HG03469 (cell line): Measurements from ENCODE around the gene ACTG2.

Source experiments
- ATAC-seq: cut with Tn5 transposase; IDR thresholded peaks from one replicate; pipeline ENCODE4 v1.9.1; 2021; ENCODE audit warnings: mild to moderate bottlenecking, moderate library complexity, moderate number of reproducible peaks; ENCODE audit not compliant: unreplicated experiment

Gene ACTG2

DNA sequence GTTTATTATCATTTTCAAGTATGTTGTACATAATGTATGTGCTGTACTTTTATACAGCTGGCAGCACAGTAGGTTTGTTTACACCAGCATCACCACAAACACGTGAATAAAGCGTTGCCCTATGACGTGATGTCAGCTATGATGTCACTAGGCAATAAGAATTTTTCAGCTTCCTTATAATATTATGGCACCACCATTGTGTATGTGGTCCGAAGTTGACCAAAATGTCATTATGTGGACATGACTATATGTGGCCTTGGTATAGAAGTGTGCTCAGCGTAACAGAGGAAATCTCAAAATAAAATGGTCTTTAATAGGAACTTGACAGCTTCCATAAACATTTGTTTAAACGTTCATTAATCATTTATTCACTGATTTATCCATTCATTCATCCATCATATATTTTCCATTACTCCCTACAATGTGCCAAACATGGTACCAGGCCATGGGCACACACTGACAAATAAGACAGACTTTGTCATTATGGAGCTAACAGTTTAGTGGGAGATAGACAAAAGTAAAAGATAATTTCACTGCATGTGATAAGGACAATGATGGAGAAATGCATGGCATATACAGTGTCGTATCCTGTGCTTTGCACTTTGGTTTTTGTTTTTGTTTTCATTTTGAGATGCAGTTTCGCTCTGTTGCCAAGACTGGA, 18.9 kb downstream of the ACTG2 start:
- no peak for ATAC-seq

DNA sequence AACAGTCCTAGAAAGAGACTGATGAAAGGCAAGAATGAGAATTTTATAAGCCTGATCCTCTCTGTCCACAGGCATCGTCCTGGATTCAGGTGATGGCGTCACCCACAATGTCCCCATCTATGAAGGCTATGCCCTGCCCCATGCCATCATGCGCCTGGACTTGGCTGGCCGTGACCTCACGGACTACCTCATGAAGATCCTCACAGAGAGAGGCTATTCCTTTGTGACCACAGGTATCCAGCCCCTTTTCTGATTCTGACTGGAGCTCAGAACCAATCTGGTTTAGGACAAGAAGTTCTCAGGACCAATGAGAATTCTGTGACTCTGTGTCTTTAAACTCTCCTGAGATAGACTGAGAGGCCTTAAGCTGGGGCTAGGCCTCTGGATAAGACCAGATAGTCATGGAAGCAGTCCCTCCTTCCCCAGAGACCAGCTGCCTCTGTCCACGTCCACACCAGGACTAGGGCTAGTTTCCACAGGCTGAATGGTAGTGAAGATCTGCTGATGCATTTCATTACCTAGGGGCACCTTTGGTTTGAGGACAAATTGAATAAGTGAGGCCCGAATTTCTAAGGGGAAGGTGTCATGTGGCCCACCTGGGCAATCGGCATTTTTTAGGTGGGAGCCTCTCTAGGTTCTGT, 20.7 kb downstream of the ACTG2 start:
- ATAC-seq = no peak

DNA sequence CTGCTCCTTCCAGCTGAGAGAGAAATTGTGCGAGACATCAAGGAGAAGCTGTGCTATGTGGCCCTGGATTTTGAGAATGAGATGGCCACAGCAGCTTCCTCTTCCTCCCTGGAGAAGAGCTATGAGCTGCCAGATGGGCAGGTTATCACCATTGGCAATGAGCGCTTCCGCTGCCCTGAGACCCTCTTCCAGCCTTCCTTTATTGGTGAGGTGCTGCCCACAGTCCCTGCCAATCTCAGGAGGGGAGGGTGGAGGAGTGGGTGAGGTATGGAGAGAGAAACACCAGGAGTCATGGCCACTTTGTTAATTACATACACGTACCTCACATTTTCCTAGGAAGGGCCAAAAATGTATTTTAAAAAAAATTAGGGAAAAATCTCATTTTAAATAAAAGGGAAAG, 21.9 kb downstream of the ACTG2 start:
- no peak for ATAC-seq

DNA sequence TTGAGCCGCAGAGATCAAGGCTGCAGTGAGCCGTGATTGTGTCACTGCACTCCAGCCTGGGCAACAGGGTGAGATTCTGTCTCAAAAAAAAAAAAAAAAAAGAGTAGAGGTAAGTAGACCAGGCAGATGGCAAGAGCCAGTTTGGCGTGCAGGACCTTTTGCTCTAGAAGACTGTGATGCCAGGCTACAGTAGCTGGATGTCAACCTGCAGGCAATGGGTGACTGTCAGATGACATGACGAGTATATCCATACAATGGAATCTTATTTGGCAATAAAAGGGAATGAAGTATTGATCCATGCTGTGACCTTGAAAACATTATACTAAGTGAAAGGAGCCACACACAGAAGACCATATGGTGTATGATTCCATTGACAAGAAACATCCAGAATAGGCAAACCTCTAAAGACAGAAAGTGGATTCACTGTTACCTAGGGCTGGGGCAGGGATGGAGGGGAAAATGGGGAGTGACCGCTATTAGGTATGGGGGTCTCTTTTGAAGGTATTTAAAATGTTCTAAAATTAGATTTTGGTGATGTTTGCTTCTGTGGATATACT, 22.7 kb downstream of the ACTG2 start:
- ATAC-seq = no peak

DNA sequence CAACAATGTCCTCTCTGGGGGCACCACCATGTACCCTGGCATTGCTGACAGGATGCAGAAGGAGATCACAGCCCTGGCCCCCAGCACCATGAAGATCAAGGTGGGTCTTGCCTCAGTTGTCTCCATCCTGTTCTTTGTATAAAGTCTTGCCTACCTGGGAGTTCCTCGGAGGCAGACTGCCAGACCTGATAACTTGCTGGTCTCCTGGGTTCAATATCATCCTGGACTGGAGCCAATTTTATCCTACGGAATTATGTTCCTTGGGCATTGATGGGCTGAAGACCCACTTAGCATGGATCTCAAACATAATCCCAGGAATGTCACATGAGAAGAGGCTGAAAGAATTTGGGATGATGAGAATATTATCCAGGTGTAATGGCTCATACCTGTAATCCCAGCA, 23.9 kb downstream of the ACTG2 start:
- ATAC-seq = no peak

DNA sequence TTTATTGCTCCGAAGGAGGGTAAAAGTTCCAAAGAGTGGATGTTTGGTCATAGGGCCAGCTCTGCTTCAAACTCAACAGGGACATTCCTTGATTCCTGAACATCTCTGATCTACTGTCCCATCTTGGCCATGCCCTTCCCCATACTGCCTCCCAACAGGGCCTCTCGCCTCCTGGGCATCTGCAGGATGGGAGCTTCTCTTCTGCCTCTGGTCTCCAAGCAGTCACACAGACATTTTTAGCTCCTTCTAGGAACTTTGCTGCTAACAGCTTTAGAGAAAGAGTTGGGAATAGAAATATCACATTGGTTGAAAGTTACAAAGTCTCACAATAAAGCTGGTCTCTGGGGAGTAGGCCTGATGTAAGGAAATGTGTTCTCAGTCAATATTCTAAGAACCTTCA, 24.5 kb downstream of the ACTG2 start:
- ATAC-seq = no peak

DNA sequence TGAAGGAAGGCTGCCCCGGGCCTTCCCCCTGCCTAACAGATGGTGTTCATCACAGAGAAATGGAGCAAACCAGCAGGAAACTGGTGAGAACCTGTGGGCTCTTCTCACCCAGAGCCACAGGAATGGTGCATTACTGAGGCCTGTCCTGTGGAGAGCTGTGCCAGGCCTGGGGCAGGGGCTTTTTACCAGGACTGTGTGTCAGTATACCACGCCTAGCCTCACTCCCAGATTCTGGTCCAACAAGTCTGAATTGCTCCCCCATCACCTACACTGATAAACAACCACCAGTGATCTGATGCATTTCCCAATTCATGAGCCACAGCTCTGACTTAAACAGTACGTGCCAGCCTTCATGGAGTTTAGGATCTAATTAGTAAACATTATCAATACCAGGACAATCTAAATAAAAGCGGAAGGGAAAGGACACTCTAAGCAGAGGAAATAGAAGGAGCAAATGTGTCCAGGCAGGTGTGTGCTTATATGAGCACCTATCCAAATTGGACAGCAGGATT, 24.9 kb downstream of the ACTG2 start:
- ATAC-seq = no peak

DNA sequence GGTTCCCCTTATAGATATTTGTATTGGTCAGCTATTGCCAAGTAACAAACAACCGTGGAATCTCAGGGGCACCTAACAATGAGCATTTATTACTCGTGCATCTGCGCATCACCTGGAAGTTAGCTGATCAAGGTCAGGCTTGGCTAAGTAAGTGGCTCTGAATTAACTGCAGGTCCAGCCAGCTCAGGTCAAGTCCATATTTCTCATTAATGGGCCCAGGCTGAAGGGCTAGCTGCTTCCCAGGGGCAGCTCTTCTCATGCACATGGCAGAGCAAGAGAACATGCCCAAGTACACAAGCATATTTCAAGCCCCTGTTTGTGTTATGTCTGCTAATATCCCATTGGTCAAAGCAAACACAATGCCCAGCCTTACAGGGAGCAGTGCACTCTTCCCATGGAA, 26.0 kb downstream of the ACTG2 start:
- ATAC-seq = no peak

DNA sequence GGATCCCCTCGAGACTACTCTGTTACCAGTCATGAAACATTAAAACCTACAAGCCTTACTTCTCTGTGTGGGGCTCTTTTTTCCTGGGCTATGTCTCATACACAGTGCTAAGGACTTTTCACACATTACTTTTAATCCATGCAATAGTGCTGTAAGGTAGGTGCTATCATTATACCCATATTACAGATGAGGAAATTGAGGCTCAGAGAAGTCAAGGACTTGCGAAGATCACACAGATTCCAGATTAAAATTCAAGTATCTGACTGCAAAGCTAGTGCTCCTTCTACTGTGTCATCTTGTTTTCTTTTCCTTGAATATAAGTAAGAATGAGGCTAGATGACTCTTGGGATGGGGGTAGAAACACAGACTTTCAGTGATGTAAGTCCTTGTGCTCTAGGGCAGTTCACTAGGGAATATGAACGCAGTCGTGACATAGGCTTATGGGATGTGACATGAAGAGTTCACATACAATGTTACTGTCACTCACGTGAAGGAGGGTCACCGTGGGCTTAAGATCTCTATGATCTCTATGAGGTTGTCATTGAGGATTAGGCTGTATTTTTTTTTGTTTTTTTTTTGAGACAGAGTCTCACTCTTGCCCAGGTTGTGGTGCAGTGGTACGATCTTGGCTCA, 26.9 kb downstream of the ACTG2 start:
- no peak for ATAC-seq

DNA sequence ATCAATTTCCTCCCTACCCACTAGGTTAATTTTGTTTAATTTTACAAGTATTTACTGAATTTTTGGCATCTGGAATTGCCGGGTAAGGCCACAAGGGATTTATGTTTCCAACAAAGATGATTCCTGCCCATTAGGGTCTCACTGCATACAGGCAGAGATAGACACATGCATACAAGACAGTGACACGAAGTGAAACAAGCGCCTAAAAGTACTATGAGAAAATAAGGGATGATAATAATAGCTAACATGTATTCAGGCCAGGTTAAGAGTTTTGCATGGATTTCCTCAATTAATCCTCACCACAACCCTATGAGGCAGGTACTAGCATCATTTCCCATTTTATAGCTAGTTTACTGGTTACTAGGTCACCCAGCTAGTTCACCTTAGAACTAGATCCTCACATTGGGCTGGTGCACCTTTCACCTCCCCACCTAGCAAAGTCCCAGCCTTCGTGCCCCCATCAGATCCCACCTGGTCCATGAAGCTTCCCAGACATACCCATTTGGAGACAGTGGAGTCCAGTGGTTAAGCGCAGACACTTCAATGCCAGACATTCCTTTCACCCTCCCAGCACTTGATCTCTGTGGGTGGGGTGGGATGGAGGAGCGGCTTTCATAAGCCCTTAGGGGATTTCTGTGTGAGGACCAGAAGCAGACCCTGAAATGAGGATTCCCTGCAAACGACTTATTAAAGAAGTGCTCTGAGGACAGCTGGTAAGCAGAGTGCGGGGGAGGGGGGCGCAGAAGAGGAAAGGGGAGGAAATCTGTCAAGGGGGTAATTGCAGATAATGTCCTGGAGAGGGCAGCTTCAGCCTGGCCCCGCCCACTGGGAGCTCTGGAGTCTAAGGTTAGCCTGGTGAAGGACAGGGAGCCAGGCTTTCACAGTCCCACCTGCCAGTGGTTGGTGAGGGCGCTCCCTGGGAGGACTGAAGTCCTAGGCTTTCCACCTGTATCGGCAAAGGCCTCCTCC, 28.1 kb downstream of the ACTG2 start:
- ATAC-seq = no peak

DNA sequence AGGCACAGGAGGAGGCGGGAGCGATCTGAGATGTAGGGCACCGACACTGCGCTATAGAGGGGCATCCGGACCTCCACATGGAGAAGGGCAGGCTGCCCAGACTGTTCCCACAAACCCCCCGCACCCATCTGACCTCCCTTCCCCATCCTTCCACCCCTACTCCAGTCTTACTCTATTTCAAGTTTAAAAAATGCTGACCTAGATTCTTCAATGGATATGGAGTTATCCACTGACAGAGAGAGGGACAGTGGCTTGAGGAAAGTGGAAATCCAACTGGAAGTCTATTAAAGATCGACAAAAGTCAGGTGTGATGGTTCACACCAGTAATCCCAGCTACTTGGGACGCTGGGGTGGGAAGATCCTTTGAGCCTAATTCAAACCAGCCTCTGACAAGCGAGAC, 28.8 kb downstream of the ACTG2 start:
- no peak for ATAC-seq

DNA sequence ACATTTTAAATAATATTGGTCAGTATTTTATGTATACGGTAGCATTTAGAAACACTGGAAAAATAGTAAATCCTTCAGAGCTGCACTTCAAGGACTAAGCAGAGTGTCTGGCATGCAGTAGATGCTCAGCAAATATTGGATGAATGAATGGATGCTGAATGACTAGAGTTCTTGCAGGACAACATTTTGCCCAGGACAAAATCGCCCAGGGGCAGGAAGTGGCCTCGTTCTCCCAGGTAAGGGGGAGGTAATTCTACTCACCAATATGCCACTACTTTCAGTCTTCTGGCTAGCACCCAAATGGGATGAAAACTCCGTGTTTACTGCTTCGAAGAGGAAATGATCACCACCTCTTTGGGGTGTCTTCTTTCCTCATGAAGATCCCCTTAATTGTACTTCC, 29.9 kb downstream of the ACTG2 start:
- no peak for ATAC-seq

DNA sequence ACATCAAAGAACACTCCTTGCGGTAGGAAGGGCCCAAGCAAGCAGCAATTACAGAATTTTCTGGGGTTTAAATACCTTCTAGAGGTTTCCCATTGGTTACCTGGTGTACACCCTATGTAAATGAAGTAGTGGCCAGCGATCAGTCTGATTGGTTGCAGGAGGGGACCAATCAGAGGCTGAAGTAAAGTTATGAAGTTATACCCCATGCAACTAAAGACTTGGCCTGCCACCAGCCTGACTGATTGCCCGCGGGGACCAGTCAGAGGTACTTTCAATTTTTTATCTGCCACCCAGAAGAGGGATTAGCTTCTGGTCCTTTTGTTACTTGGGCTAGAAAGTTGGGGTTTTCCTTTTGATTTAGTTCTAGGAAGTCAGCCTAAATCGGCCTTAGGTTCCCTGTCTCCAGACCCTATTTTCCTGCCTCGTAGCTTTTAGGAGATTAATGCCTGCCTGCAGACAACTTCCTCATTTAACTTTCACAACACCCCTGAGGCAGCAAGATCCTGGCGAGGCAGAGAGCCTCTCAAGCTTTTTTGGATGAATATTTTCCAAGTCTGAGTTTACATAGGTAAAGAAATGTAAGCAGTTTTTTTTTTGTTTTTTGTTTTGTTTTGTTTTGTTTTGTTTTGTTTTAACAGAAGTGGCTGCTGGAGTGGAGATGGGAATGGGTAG, 32.4 kb downstream of the ACTG2 start:
- ATAC-seq = no peak

DNA sequence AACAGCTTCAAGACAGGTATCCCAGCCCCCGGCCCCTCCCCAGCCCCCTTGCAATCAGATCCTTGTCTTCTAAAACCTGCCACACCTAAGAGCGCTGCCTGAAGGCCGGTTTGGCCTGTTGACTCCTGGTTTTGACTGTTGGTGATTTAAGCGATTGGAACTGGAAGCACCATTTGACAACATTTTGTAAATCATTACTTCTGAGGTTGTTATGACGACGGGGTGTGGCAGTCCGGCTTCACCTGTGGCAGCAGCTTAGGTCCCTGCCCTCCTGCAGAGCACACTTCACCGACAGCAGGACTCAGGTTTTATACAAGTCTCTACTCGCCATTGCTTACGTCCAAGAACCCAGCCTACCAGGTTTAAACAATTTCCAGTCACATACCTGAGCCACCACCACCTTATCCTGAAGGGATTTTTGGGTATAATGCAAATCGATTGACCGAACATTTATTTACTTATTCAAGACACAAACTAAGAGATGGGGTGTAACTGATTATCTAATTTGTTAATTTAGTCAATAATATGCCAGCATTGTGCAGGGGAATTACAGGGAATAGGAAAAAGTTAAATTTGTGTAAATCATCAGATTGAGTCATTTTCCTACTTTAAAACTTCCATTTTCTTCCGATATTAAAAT, 33.2 kb downstream of the ACTG2 start:
- ATAC-seq = no peak

DNA sequence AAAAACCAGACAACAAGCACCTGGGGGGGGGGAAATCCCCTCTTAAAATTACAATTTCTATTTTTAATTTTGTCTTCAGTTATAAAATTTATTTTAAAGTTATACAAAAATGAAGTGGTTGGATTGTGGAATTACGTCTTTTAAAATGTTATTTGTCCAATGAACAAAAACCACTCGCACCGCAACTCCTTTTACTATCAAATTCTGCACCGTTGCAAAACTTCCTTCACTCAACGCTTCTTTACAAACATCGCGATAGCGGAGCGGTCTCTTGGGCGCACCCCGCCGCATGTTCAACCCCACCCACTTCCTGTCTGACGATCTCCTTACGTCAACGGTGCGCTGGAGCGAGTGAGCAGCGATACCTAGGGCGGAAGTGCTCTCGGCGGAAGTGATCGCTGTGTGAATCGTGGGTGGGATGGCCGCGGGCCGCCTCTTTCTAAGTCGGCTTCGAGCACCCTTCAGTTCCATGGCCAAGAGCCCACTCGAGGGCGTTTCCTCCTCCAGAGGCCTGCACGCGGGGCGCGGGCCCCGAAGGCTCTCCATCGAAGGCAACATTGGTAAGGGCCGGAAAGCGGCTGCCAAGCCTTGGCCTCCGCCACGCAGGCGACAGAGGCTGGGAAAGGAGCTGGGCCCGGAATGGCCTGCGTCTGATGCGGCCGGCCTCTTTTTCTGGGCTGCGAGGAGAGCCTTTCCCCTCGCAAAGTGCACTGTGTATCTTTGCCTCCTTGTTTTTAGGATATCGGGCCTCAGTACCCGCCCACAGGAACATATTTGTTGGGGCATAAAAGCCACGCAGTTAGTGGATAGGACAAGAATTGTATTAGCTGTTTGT, 33.9 kb downstream of the ACTG2 start, which contains the start of gene DGUOK:
Gene DGUOK, plus strand, starts transcription at position 388 of the 835 bp plus-strand sequence. Its CDS starts 31 bp downstream, at position 419.
- peak; percentile 97 for ATAC-seq

DNA sequence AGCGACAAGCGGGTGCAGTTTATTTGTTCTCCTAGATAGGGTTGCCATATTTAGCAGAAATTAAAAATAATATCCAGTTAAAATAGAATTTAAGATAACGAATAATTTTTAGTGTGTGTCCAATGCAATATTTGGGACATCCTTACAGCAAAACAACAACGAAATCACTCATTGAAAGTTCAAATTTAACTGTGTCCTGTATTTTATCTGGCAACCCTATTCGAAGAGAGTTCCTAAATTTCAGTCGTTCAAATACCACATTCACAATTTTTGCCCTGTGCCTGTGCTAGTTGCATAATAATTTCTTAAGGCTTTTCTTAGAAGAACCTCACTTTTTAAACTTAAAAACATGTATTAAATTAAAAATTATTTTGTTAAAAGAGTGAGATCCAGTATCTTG, 34.5 kb downstream of the ACTG2 start:
- no peak for ATAC-seq

DNA sequence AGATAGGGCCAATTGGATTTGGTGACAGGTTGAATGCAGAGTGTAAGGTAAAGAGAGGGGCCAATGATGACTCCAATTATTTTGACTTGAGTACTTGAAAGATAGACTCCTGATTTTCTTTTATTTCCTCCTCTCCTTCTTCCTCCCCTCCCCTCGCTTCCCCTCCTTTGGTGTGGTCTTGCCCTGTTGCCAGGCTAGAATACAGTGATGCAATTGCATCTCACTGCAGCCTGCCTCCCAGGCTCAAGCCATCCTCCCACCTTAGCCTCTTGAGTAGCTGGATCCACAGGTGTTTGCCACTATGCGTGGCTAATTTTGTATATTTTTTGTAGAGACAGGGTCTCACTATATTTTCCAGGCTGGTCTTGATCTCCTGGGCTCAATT, 36.1 kb downstream of the ACTG2 start:
- ATAC-seq = no peak

DNA sequence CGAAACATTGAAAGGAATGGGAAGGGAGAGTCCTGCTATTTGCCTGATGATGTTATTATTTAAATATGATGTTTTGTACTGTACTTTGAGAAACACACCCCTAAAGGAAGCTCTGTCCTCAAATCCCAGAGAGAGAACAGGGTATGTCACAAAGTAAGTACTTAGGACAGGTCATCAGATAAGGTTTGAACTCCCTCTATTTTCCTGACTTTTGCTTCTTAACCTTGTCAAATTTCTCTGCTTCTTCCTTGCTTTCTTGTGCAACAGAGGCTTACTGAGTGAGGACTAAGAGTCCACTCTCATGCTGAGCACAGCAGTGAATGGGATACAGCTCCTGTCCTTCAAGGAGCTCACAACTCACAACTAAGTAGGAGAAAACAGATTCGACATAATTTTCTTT, 37.6 kb downstream of the ACTG2 start:
- ATAC-seq = no peak
